ACHN (cell line): Measurements from ENCODE around the gene SLC7A11.

Experiments used
- DNase-seq: peaks from one replicate; pipeline ENCODE4 v3.0.0-alpha.2; 2015
- in situ Hi-C: cut with HindIII; loops from 2 replicates; pipeline ENCODE4 v1.10.0; 2017; ENCODE audit warnings: low sequenced_read_pairs, low pct_ligation_motif_present, low pct_unique_long_range_greater_than_20kb

Gene SLC7A11

GRCh38 chr4:138185859-138186645 lies 56.1 kb downstream of the SLC7A11 start:
- DNase-seq, result no peak
- in situ Hi-C loops, result no loop called here

DNA sequence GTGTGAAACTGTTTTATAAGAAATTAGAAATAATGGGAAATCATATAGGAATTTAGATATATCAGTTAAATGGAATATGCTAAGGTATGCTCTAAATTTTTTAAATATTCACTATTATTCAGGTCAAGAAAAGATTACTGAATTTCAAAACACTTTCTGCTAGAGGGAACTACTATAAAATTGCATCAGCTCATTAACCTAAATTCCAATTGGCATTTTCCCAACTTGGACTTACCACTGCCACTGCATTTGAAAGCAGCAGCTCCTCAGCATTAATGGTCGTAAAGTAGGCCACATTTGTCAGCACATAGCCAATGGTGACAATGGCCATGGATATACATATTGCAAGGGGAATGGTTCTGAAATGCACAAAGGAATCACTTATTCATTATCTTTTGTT lies 57.3 kb downstream of the SLC7A11 start:
- DNase-seq, result no peak
- in situ Hi-C loops, result no loop called here

GRCh38 chr4:138182838-138183426 lies 59.2 kb downstream of the SLC7A11 start:
- DNase-seq, result peak; percentile 51
- in situ Hi-C loops, result no loop called here

DNA sequence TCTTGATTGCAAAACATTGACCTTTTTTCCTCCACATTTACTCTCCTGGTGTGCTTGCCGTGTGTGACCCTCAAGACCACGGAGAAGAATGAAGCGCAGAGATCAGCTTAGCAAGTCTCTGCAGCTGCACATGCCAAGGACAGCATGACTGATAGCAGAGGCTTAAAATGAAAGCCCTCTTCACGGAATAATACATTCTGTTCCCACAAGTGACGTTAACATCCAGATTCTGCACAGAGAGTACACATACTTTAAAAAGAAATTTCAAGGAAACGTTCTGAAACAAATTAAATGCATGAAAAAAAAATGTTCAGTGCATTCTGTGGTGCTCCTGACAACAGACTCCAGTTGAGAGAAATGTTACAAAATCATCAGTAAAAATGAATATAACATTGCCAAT lies 60.9 kb downstream of the SLC7A11 start:
- no peak for DNase-seq
- in situ Hi-C loops, result no loop called here

DNA sequence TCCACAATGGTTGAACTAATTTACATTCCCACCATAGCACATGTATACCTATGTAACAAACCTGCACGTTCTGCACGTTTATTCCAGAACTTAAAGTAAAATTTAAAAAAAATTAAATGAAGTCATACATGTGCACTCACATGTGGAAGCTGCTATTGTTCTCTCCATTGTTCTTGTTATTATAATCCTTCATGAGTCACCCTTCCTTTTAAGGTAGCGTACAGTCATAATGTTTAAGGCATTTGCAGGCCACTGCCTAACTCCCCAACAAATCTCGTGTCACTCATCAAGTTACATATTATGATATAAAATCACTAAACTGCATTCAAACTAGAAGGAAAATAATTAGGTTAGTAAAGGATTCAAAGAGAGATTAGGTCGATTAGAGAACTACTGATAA lies 63.6 kb downstream of the SLC7A11 start:
- no peak for DNase-seq
- in situ Hi-C loops, result no loop called here

DNA sequence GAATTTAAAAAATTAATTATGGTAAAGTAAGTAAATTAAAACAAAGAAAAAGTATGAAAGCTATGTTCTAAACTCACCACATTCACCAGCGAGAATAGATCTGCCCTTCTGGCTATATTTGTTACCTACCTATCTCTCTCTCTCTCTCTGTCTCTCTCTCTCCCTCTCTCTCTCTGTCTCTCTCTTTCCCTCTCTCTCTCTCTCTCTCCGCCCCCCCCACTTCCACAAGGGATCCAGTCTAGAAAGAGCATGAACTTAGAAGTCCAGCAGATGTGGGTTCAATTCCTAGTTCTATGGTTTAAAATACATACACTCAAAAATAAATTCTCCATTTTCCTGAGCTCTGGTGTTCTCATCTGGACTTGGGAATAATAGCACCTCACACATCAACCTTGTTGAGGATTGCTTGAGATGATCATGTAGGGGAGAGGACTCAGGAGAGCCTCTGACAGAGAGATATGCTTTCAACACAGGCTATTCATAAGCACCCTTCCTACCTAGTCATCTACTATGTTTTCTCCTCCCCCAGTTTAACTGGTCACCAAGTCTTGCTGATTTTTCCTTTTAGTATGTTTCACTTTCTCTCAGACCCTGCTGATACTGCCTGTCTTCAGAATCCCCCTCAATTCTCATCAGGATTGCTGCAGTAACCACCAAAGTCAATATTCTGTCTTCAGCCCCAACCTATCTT lies 64.7 kb downstream of the SLC7A11 start:
- in situ Hi-C loops, result no loop called here
- no peak for DNase-seq

DNA sequence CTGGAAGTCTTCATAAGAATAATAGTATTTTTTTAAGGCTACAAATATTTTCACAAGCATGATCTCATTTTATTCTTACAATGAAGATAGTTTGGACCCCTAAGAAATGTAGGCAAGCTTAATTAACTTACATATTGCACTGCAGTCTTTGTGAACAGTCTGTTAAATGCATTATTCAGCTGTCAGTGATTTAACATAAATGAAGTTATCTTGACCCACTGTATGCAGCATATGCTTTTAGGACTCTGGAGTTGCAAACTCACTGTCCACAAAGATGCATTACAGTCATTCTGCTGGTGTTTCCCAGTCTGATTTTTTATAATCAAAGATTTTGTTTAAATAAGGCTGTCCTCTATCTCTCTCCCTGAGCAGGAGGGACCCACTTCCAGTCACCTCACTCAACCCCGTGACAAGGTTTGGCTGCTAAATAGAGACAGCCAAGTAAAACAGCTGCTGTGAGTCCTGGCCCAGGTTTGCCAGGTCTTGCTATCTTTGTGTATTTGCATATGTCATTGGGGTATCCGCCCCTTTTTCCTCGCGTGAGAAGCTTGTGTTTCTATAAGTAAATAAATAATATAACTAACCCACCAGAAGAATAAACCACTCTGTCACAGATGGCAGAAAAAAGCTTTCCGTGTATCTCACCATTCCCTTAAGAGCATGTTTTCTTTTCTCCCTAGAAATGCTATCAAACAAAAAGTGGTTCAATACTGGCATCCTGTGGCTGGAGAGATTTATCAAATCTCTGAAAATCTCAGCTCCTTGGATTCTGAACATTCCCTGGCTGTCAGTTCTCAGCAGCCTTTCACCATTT lies 67.0 kb downstream of the SLC7A11 start:
- in situ Hi-C loops, result no loop called here
- no peak for DNase-seq

- in situ Hi-C loops, result no loop called here
- no peak for DNase-seq
These were observed 77.9 kb downstream of the SLC7A11 start for GRCh38 chr4:138164208-138164607.

- in situ Hi-C loops, result no loop called here
- no peak for DNase-seq
These were observed 79.0 kb downstream of the SLC7A11 start for GRCh38 chr4:138163171-138163570.

DNA sequence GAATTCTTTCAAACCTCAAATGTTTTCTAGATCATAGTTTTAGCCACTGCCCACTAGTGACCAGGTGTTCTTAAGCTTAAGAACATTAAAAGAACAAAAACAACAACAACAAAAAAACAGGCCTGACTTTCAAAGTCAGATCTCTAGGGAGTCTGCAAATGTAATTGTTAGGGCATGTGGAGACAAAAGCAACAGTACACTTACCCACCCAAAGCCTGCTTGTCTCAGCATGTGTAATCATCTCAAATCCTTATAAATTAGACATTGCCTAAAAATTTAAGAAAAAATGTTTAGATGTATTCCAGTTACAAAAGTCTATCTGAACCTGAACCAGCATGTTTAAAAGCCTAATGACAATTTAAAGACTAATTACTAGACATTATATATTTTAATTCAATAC lies 79.9 kb downstream of the SLC7A11 start:
- in situ Hi-C loops, result no loop called here
- no peak for DNase-seq

GRCh38 chr4:138161351-138161750 lies 80.8 kb downstream of the SLC7A11 start:
- in situ Hi-C loops, result no loop called here
- DNase-seq, result no peak

GRCh38 chr4:138158746-138159297 lies 83.3 kb downstream of the SLC7A11 start:
- in situ Hi-C loops, result no loop called here
- DNase-seq, result peak; percentile 52

DNA sequence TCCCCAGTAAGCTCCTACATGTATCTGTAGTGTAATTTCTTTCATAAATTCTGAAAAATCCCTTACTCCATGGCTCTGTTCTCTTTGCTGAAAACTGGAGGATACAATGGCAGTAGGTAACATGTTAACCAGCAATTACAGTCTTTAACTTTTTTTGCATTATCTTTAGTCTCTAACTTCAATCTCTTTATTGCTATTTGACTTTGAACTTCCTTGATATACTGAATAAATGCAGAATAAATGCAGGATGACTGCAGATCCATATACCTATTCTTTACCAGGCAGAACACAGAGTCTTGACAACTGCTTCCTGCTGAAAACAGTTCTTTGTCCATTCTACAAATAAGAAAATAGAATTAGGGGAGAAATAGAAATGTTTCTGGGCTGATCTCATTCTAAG lies 101.3 kb downstream of the SLC7A11 start:
- in situ Hi-C loops, result no loop called here
- no peak for DNase-seq

DNA sequence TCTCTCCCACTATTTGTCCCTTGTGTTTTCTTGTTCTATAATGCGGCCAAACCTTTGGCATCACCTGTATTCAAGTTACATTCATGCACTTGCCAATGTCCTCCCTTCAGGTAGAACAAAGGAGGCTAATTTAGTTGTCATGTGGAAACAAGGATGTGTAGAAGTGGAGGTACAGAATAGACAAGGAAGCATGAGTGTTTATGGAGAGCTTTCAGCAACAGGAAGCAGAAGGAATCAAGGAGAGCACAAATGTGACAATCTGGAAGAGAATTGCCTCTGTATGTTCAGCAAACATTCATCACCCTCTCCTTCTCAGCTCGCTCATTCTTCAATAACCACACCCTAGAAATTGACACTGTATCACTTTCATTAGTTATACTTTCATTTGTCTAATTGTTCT lies 103.4 kb downstream of the SLC7A11 start:
- in situ Hi-C loops, result no loop called here
- DNase-seq, result no peak

- DNase-seq, result no peak
- in situ Hi-C loops, result no loop called here
These were observed 106.5 kb downstream of the SLC7A11 start for GRCh38 chr4:138135610-138136009.

- in situ Hi-C loops, result no loop called here
- no peak for DNase-seq
These were observed 123.9 kb downstream of the SLC7A11 start for GRCh38 chr4:138118270-138118669.

DNA sequence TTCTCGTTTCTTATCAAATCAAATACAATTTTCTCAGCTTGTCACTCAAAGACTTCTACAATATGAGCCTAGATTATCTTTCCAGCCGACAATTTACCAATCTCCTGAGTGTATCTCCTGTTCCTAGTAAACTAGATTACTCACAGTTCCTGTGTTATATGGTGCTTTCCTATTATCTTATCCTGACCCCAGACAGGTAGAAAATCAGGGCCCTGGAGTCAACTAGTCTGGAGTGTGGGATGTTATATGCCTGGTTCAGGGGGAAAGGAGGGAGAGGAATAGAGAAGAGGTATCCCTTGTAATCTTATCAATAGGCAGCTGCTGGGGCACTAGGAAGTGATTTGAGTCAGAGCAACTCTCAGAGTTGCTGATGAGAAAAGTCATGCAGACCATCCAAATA lies 127.1 kb downstream of the SLC7A11 start:
- in situ Hi-C loops, result no loop called here
- DNase-seq, result no peak

DNA sequence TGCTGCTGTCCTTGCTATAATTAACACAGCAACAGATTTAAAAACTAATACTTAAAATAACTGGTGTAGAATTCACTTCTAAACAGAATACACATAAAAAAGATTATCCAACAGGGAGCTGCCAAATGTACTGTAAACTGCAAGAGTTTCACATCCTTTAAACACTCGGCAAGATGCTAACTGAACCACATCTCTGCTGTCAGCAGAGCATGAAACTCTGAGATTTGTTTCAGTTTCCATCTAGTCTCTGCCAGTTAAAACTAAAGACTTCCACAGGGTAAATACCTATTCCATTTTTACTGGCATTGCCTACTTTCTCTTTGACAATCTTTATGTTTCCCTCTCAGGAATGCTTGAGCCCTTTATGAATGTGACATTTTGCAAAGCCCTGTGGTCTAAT lies 127.7 kb downstream of the SLC7A11 start:
- in situ Hi-C loops, result no loop called here
- DNase-seq, result no peak
